Astrocyte (in vitro differentiated cells and primary cell): ENCODE measurements around the gene RRP1. TPM values are rescaled to one million over a fixed set of nuclear protein-coding genes. Genes with fewer than 3 reads are reported as not detected.

Experiments used
- DNase-seq: peaks from one replicate; pipeline ENCODE4 v3.0.0-alpha.2; 2010; ENCODE audit warnings: low read depth
- FAIRE-seq: peaks from 2 replicates; lab custom pipeline; 2011; peaks lifted over from hg19 to GRCh38; lab: Jason Lieb, UNC
- H2AFZ ChIP-seq: 2 replicates; pipeline ENCODE4 v1.6.0; 2012; ENCODE audit warnings: low read depth, low read length, inconsistent platforms
- H3K27ac ChIP-seq: 2 replicates; pipeline ENCODE4 v1.5.1; 2011; ENCODE audit warnings: low read depth, low read length, inconsistent platforms
- H3K27me3 ChIP-seq: 2 replicates; pipeline ENCODE4 v1.6.0; 2011; ENCODE audit warnings: low read length, inconsistent platforms; ENCODE audit not compliant: insufficient read depth
- H3K36me3 ChIP-seq: 2 replicates; pipeline ENCODE4 v1.5.1; 2011; ENCODE audit warnings: low read length, inconsistent platforms; ENCODE audit not compliant: insufficient read depth
- H3K4me1 ChIP-seq: 2 replicates; pipeline ENCODE4 v1.5.1; 2011; ENCODE audit warnings: low read length, inconsistent platforms; ENCODE audit not compliant: insufficient read depth
- H3K4me2 ChIP-seq: 2 replicates; pipeline ENCODE4 v1.6.0; 2012; ENCODE audit warnings: low read length, inconsistent platforms
- H3K4me3 ChIP-seq: 2 replicates; pipeline ENCODE4 v1.5.1; 2011; ENCODE audit warnings: low read depth, mild to moderate bottlenecking, low read length, inconsistent platforms; ENCODE audit not compliant: insufficient read depth
- H3K79me2 ChIP-seq: 2 replicates; pipeline ENCODE4 v1.6.0; 2012; ENCODE audit warnings: mild to moderate bottlenecking, low read length, inconsistent platforms; ENCODE audit not compliant: insufficient read depth
- H3K9ac ChIP-seq: 2 replicates; pipeline ENCODE4 v1.6.0; 2012; ENCODE audit warnings: mild to moderate bottlenecking, low read length, inconsistent platforms
- H3K9me3 ChIP-seq: 2 replicates; pipeline ENCODE4 v1.5.1; 2012; ENCODE audit warnings: low read depth, mild to moderate bottlenecking, low read length, inconsistent platforms; ENCODE audit not compliant: insufficient read depth
- H4K20me1 ChIP-seq: 2 replicates; pipeline ENCODE4 v1.6.0; 2012; ENCODE audit warnings: low read length, inconsistent platforms; ENCODE audit not compliant: insufficient read depth
- H3K27ac Mint-ChIP-seq: one replicate; pipeline ENCODE4 v1.8.0; 2021; ENCODE audit warnings: mild to moderate bottlenecking, mixed read lengths; ENCODE audit not compliant: unreplicated experiment
- H3K27me3 Mint-ChIP-seq: one replicate; pipeline ENCODE4 v1.8.0; 2021; ENCODE audit warnings: low read depth, mixed read lengths; ENCODE audit not compliant: unreplicated experiment
- H3K36me3 Mint-ChIP-seq: one replicate; pipeline ENCODE4 v1.8.0; 2021; ENCODE audit warnings: low read depth, mixed read lengths; ENCODE audit not compliant: unreplicated experiment
- H3K4me1 Mint-ChIP-seq: one replicate; pipeline ENCODE4 v1.8.0; 2021; ENCODE audit warnings: low read depth, mixed read lengths; ENCODE audit not compliant: unreplicated experiment
- H3K4me3 Mint-ChIP-seq: one replicate; pipeline ENCODE4 v1.8.0; 2021; ENCODE audit warnings: mild to moderate bottlenecking, moderate library complexity, mixed read lengths; ENCODE audit not compliant: unreplicated experiment
- H3K9me3 Mint-ChIP-seq: one replicate; pipeline ENCODE4 v1.8.0; 2021; ENCODE audit warnings: mild to moderate bottlenecking, mixed read lengths; ENCODE audit not compliant: unreplicated experiment
- CTCF ChIP-seq: IDR thresholded peaks from 2 replicates; pipeline ENCODE4 v1.5.1; 2011; ENCODE audit warnings: low read depth, mild to moderate bottlenecking, inconsistent platforms, low read length, moderate library complexity; ENCODE audit not compliant: insufficient read depth
- EZH2 ChIP-seq: IDR thresholded peaks from 2 replicates; pipeline ENCODE4 v1.6.1; 2012; ENCODE audit warnings: mild to moderate bottlenecking, low read length, inconsistent platforms; ENCODE audit not compliant: insufficient read depth
- total RNA-seq: library from RNA; stranded (reverse); gene quantifications from 2 replicates; pipeline ENCODE4 v1.2.1, GENCODE V29; 2021

Gene RRP1
- total RNA-seq, 1 donor from 2014 or later: 24.9 TPM

GRCh38 chr21:43846430-43846829 lies 57.1 kb downstream of the RRP1 start:
- Histone ChIP-seq H3K4me2 (no peak overlapping the region), H2AFZ (no peak overlapping the region), H3K9me3 (no peaks in the 10 kb centered on the region), H3K79me2 (no peaks in the 10 kb centered on the region), H3K4me1 (no peaks in the 10 kb centered on the region), H3K27ac (no peak overlapping the region), H3K36me3 (no peaks in the 10 kb centered on the region), H3K4me3 (no peak overlapping the region), H3K27me3 (peaks cover 3% of the 10 kb centered on the region), H4K20me1 (no peaks in the 10 kb centered on the region), H3K9ac (no peak overlapping the region)
- Mint-ChIP-seq H3K9me3 (peaks cover 11% of the 10 kb centered on the region), H3K27ac (no peak overlapping the region), H3K36me3 (no peaks in the 10 kb centered on the region), H3K27me3 (peaks cover 10% of the 10 kb centered on the region), H3K4me3 (no peak overlapping the region), H3K4me1 (no peaks in the 10 kb centered on the region)
- DNase-seq: no peak
- no peak for FAIRE-seq
- TF ChIP-seq EZH2 (no peak), CTCF (no peak)

- Mint-ChIP-seq H3K9me3 (peaks cover 11% of the 10 kb centered on the region), H3K4me3 (no peak overlapping the region), H3K27me3 (peaks cover 10% of the 10 kb centered on the region), H3K4me1 (no peaks in the 10 kb centered on the region), H3K36me3 (no peaks in the 10 kb centered on the region), H3K27ac (no peak overlapping the region)
- Histone ChIP-seq H3K9me3 (no peaks in the 10 kb centered on the region), H3K36me3 (no peaks in the 10 kb centered on the region), H3K9ac (no peak overlapping the region), H3K4me1 (no peaks in the 10 kb centered on the region), H3K4me2 (no peak overlapping the region), H3K27me3 (peaks cover 3% of the 10 kb centered on the region), H3K4me3 (no peak overlapping the region), H3K79me2 (no peaks in the 10 kb centered on the region), H2AFZ (no peak overlapping the region), H3K27ac (no peak overlapping the region), H4K20me1 (no peaks in the 10 kb centered on the region)
- no peak for DNase-seq
- FAIRE-seq: no peak
- no peak for TF ChIP-seq CTCF
- TF ChIP-seq EZH2: no peak
Observed at GRCh38 chr21:43847301-43847700, 57.9 kb downstream of the RRP1 start.

- Mint-ChIP-seq H3K4me3 (no peak overlapping the region), H3K4me1 (no peaks in the 10 kb centered on the region), H3K36me3 (no peaks in the 10 kb centered on the region), H3K9me3 (peaks cover 14% of the 10 kb centered on the region), H3K27ac (no peak overlapping the region), H3K27me3 (peaks cover 16% of the 10 kb centered on the region)
- Histone ChIP-seq H3K4me3 (no peak overlapping the region), H3K4me1 (no peaks in the 10 kb centered on the region), H3K4me2 (no peak overlapping the region), H3K9ac (no peak overlapping the region), H3K36me3 (no peaks in the 10 kb centered on the region), H3K9me3 (no peaks in the 10 kb centered on the region), H2AFZ (no peak overlapping the region), H3K27me3 (peaks cover 3% of the 10 kb centered on the region), H4K20me1 (no peaks in the 10 kb centered on the region), H3K27ac (no peak overlapping the region), H3K79me2 (no peaks in the 10 kb centered on the region)
- FAIRE-seq (no peak), DNase-seq (no peak)
- TF ChIP-seq EZH2: no peak
Observed at GRCh38 chr21:43848771-43849170, 59.4 kb downstream of the RRP1 start.
